Stimulated activated CD4-positive, alpha-beta T cell treated with anti-CD3 and anti-CD28 coated beads, Interleukin-12 subunit alpha, Interleukin-12 subunit beta, amount 100 ng/mL, for 24 hours (primary cell): ENCODE results near the gene ECE1.

Experiments used
- DNase-seq, 2 experiments: peaks; one replicate each; pipeline ENCODE4 v3.0.0-alpha.2; 2020; ENCODE audit warnings: low read depth in 2 of 2

Gene ECE1

GRCh38 chr1:21289700-21290545 is at the start of gene ECE1:
ECE1 (minus strand) TSS chr1:21290463; CDS start chr1:21290414, 49 bp downstream.
- DNase-seq: peak; percentile 22 to 28

- DNase-seq: no peak
Observed at GRCh38 chr1:21339356-21340229, 49.3 kb upstream of the ECE1 start.

GRCh38 chr1:21338573-21339355 is 48.5 kb upstream of the ECE1 start:
- no peak for DNase-seq

GRCh38 chr1:21337928-21338572 is 47.8 kb upstream of the ECE1 start:
- no peak for DNase-seq

- no peak for DNase-seq
Observed at GRCh38 chr1:21337454-21337927, 47.2 kb upstream of the ECE1 start.

- no peak for DNase-seq
Observed at GRCh38 chr1:21337010-21337437, 46.8 kb upstream of the ECE1 start.

- no peak for DNase-seq
Observed at GRCh38 chr1:21335750-21336224, 45.5 kb upstream of the ECE1 start.

- no peak for DNase-seq
Observed at GRCh38 chr1:21335088-21335691, 44.9 kb upstream of the ECE1 start.

- DNase-seq: peak; percentile 47 to 70
Observed at GRCh38 chr1:21334214-21335087, 44.2 kb upstream of the ECE1 start.

- DNase-seq: no peak
Observed at GRCh38 chr1:21333824-21334213, 43.6 kb upstream of the ECE1 start.

- DNase-seq: no peak
Observed at GRCh38 chr1:21332554-21333311, 42.5 kb upstream of the ECE1 start.

- DNase-seq: no peak
Observed at GRCh38 chr1:21331752-21332478, 41.7 kb upstream of the ECE1 start.

- DNase-seq: no peak
Observed at GRCh38 chr1:21330544-21330943, 40.3 kb upstream of the ECE1 start.

GRCh38 chr1:21329209-21329844 is 39.1 kb upstream of the ECE1 start:
- DNase-seq: no peak

- DNase-seq: no peak
Observed at GRCh38 chr1:21327566-21328323, 37.5 kb upstream of the ECE1 start.

GRCh38 chr1:21326861-21327344 is 36.6 kb upstream of the ECE1 start:
- DNase-seq: no peak
